HuH-7 (cell line): ENCODE results near the gene IRX2.

Experiments
- DNase-seq: peaks from one replicate; pipeline ENCODE4 v3.0.0; 2011; ENCODE audit warnings: low spot score

The IRX2 gene

GRCh38 chr5:2755681-2756171 is 4.2 kb upstream of the IRX2 start:
- DNase-seq, result no peak

GRCh38 chr5:2755076-2755680 is 3.7 kb upstream of the IRX2 start:
- no peak for DNase-seq

- no peak for DNase-seq
Observed at GRCh38 chr5:2754581-2755075, 3.2 kb upstream of the IRX2 start.

- no peak for DNase-seq
Observed at GRCh38 chr5:2753452-2754420, 2.3 kb upstream of the IRX2 start.

- DNase-seq, result no peak
Observed at GRCh38 chr5:2752821-2753439, 1.5 kb upstream of the IRX2 start.

GRCh38 chr5:2752059-2752820 is 763 bp upstream of the IRX2 start:
- DNase-seq, result no peak

GRCh38 chr5:2750758-2751464 is 566 bp downstream of the IRX2 start:
- DNase-seq, result no peak

GRCh38 chr5:2750026-2750757 is 1.3 kb downstream of the IRX2 start:
- DNase-seq, result no peak

GRCh38 chr5:2749514-2750025 is 1.9 kb downstream of the IRX2 start:
- DNase-seq, result no peak

GRCh38 chr5:2748861-2749513 is 2.5 kb downstream of the IRX2 start:
- no peak for DNase-seq

- DNase-seq, result no peak
Observed at GRCh38 chr5:2748179-2748860, 3.2 kb downstream of the IRX2 start.

- DNase-seq, result no peak
Observed at GRCh38 chr5:2747363-2748162, 3.9 kb downstream of the IRX2 start.

GRCh38 chr5:2746561-2747032 is 4.9 kb downstream of the IRX2 start:
- DNase-seq, result no peak

- DNase-seq, result no peak
Observed at GRCh38 chr5:2744485-2744884, 7.0 kb downstream of the IRX2 start.

- no peak for DNase-seq
Observed at GRCh38 chr5:2742921-2743679, 8.4 kb downstream of the IRX2 start.

GRCh38 chr5:2741956-2742355 is 9.5 kb downstream of the IRX2 start:
- no peak for DNase-seq

GRCh38 chr5:2740876-2741555 is 10.5 kb downstream of the IRX2 start:
- no peak for DNase-seq
